K562 (cell line): ENCODE measurements around the gene POLR3GL. TPM values are rescaled to one million over a fixed set of nuclear protein-coding genes. Genes with fewer than 3 reads are reported as not detected.

Source experiments
- ATAC-seq: fragments of 200-7000 bp; cut with Tn5 transposase; 3 replicates; pipeline ENCODE4 v1.9.1; 2020; ENCODE audit warnings: moderate library complexity
- BruUV-seq: library from RNA; stranded (reverse); fragments of 400-500 nt; replicated peaks from 2 replicates; lab custom pipeline; 2021; lab: Mats Ljungman, UMichigan
- CTCF ChIA-PET: fragments of 300-600 bp; formaldehyde crosslinking; extraction: SDS; loops from one replicate; lab custom pipeline; 2021; ENCODE audit warnings: low intra/inter-chr PET ratio; lab: Yijun Ruan, JAX
- POLR2A ChIA-PET: fragments of 300-600, 350-650 bp; sonication (Branson Sonifier 250); formaldehyde crosslinking; extraction: SDS; loops from one replicate; lab custom pipeline; 2021; ENCODE audit warnings: antibody characterized with exemption, inconsistent platforms; lab: Yijun Ruan, JAX
- DNase-seq, 4 experiments: peaks; one replicate each; pipeline versions ENCODE4 v3.0.0 to v3.0.0-alpha.2; 2011 to 2018; ENCODE audit warnings: low spot score in 3 of 4, mixed read lengths in 3 of 4; ENCODE audit errors: extremely low read depth in 1 of 4
- FAIRE-seq: peaks from 2 replicates; lab custom pipeline; 2011; peaks lifted over from hg19 to GRCh38; lab: Jason Lieb, UNC
- H2AFZ ChIP-seq: 2 replicates; pipeline ENCODE4 v1.6.0; 2011; ENCODE audit warnings: low read depth, low read length, control low read depth, inconsistent platforms
- H3K27ac ChIP-seq: fragments of 200-600 bp; 3 replicates; pipeline ENCODE4 v1.8.0; 2011; ENCODE audit warnings: low read depth, mild to moderate bottlenecking, control low read depth, inconsistent platforms, low read length, moderate library complexity, mixed read lengths; ENCODE audit errors: extremely low read depth
- H3K27me3 ChIP-seq, 2 experiments: fragments of 300-600 bp in 1 of 2; 2 replicates in 1 of 2; 3 replicates in 1 of 2; pipeline versions ENCODE4 v1.6.0 to v1.8.0; 2011; ENCODE audit warnings: inconsistent platforms in 2 of 2, low read length in 2 of 2, mild to moderate bottlenecking in 1 of 2, mixed read lengths in 1 of 2, moderate library complexity in 1 of 2; ENCODE audit not compliant: control insufficient read depth in 2 of 2, insufficient read depth in 2 of 2
- H3K36me3 ChIP-seq: fragments of 300-600 bp; 3 replicates; pipeline ENCODE4 v1.8.0; 2011; ENCODE audit warnings: mild to moderate bottlenecking, low read length, inconsistent platforms; ENCODE audit not compliant: control insufficient read depth, insufficient read depth
- H3K4me1 ChIP-seq, 2 experiments: fragments of 200-600 bp in 1 of 2; replicated peaks in 1 of 2; 2 replicates in 1 of 2; 3 replicates in 1 of 2; pipeline versions ENCODE4 v1.5.1 to v1.8.0; 2011; ENCODE audit warnings: inconsistent platforms in 2 of 2, low read length in 2 of 2, mild to moderate bottlenecking in 1 of 2, mixed read lengths in 1 of 2, moderate library complexity in 1 of 2; ENCODE audit not compliant: control insufficient read depth in 2 of 2, insufficient read depth in 2 of 2
- H3K4me2 ChIP-seq: 2 replicates; pipeline ENCODE4 v1.6.1; 2011; ENCODE audit warnings: low read length, control low read depth, inconsistent platforms, mixed read lengths; ENCODE audit not compliant: insufficient read depth
- H3K4me3 ChIP-seq: fragments of 200-600 bp; sonication (generic), shearing (Covaris generic); 2 replicates; pipeline ENCODE4 v1.5.1; 2016; ENCODE audit warnings: control low read depth, inconsistent platforms
- H3K79me2 ChIP-seq: fragments of 200-600 bp; 3 replicates; pipeline ENCODE4 v1.8.0; 2011; ENCODE audit warnings: low read length, inconsistent platforms; ENCODE audit not compliant: control insufficient read depth, insufficient read depth
- H3K9ac ChIP-seq, 2 experiments: 2 replicates each; pipeline versions ENCODE4 v1.6.0 to v1.6.1; 2011; ENCODE audit warnings: low read depth in 2 of 2, low read length in 2 of 2, control low read depth in 1 of 2, inconsistent platforms in 1 of 2, mild to moderate bottlenecking in 1 of 2, mixed read lengths in 1 of 2; ENCODE audit not compliant: insufficient read depth in 1 of 2
- H3K9me1 ChIP-seq: one replicate; pipeline ENCODE4 v1.6.0; 2011; ENCODE audit warnings: inconsistent platforms, mild to moderate bottlenecking, low read length, moderate library complexity; ENCODE audit not compliant: control insufficient read depth, insufficient read depth
- H3K9me3 ChIP-seq: replicated peaks from 2 replicates; pipeline ENCODE4 v1.5.1; 2011; ENCODE audit warnings: low read depth, low read length, inconsistent platforms; ENCODE audit not compliant: control insufficient read depth, insufficient read depth
- H4K20me1 ChIP-seq: replicated peaks from 2 replicates; pipeline ENCODE4 v1.6.1; 2011; ENCODE audit warnings: low read length, inconsistent platforms, mixed read lengths; ENCODE audit not compliant: control insufficient read depth, insufficient read depth
- EGR1 ChIP-seq: fragments of 450-650 bp; conservative IDR thresholded peaks from 2 replicates; pipeline ENCODE4 v1.6.1; 2017; ENCODE audit warnings: mild to moderate bottlenecking
- HMGXB4 ChIP-seq: sonication (generic); formaldehyde crosslinking; IDR thresholded peaks from 2 replicates; pipeline ENCODE4 v1.8.1; 2023; ENCODE audit warnings: mild to moderate bottlenecking, missing genetic modification reagents
- SPI1 ChIP-seq: IDR thresholded peaks from 2 replicates; pipeline ENCODE4 v1.6.1; 2011; ENCODE audit warnings: low read depth, low read length, control low read depth, borderline replicate concordance
- WGBS: fragments of 100-300 bp; shearing (Covaris generic); methylation state at CpG from one replicate; pipeline ENCODE4 v1.1.6; 2016; ENCODE audit warnings: low coverage, mixed read lengths; ENCODE audit not compliant: insufficient coverage; ENCODE audit errors: missing lambda C conversion rate; 5-methylcytosine and 5-hydroxymethylcytosine counted together
- in situ Hi-C: fragments of 300-500 bp; cut with MboI; formaldehyde crosslinking; loops from 4 replicates; pipeline ENCODE4 v1.15.0; 2018; ENCODE audit warnings: inconsistent platforms, mixed read lengths
- intact Hi-C: fragments of 100-400 bp; cut with micrococcal nuclease; formaldehyde crosslinking; loops from 2 replicates; pipeline ENCODE4 v1.14.2; 2022
- polyA plus RNA-seq, 8 experiments: library from polyadenylated mRNA; depleted of rRNA in 4 of 8; stranded (reverse) in 5 of 8; unstranded in 3 of 8; fragments of >200 nt; fragmentation: Nextera tagmentation in 2 of 8; fragmentation: Illumina TruSeq in 1 of 8; extraction: Ambion mirVana in 2 of 8; extraction: Trizol in 1 of 8; gene quantifications; 2 replicates each; pipeline versions ENCODE4 v1.2.1 to v1.2.3, GENCODE V29; 2011 to 2014; ENCODE audit warnings: inconsistent platforms in 1 of 8, missing spikeins in 1 of 8
- total RNA-seq, 7 experiments: library from RNA; depleted of rRNA in 6 of 7; stranded (reverse); fragments of >200 nt in 6 of 7; fragmentation: Illumina TruSeq in 2 of 7; extraction: Trizol in 2 of 7; gene quantifications; 2 replicates each; pipeline versions ENCODE4 v1.2.1 to v1.2.3, GENCODE V29; 2011 to 2021; ENCODE audit warnings: low replicate concordance in 1 of 7

The POLR3GL gene
- total and polyA plus RNA-seq, 9 of the 15 experiments (the other 6 are each of a cell fraction or from before 2014, with no cell fraction given), result 14.6 to 48.4 (median 38.2) TPM

GRCh38 chr1:145999321-146000024 is 35.0 kb downstream of the POLR3GL start:
- POLR2A ChIA-PET, result interaction anchor here (14.0 kb wide), 1 partner anchor 17 kb away, joined by 320 read pairs; no protein-coding TSS in a partner anchor
- intact Hi-C loops (no loop called here), in situ Hi-C loops (no loop called here)
- Histone ChIP-seq H3K27ac (no peak overlapping the region), H3K9ac (peak overlapping the region; percentile 39 to 57; a peak in 2 of 4 replicates), H3K27me3 (no peaks in the 10 kb centered on the region), H3K9me3 (no peaks in the 10 kb centered on the region), H3K9me1 (no peaks in the 10 kb centered on the region), H3K4me1 (peaks cover 14 to 27% of the 10 kb centered on the region in 2 experiments; a peak in 3 of 5 replicates), H4K20me1 (peaks cover 18% of the 10 kb centered on the region), H3K4me3 (no peak overlapping the region), H3K36me3 (peaks cover 16% of the 10 kb centered on the region), H3K4me2 (no peak overlapping the region), H2AFZ (peak overlapping the region; percentile 21)
- DNase-seq (no peak), ATAC-seq (no peak), FAIRE-seq (no peak)
- 19% methylated on average over 5 of the region's 5 CpGs for WGBS
- no TSS peak for BruUV-seq
- CTCF ChIA-PET, result no interaction called here
- TF ChIP-seq SPI1, result 0 out of 2 replicates have a peak, but pooled peaks have one; percentile 5
- no peak for TF ChIP-seq HMGXB4
- TF ChIP-seq EGR1, result no peak
- TF ChIP-seq, all 486 proteins: peak for 1
- H3K79me2 ChIP-seq, result peaks cover 40% of the 10 kb centered on the region
